GM12878 (cell line): ENCODE data around the gene FBXL7. TPM values are rescaled to one million over a fixed set of nuclear protein-coding genes. Genes with fewer than 3 reads are reported as not detected.

Experiments
- ATAC-seq: fragments of 200-7000 bp; cut with Tn5 transposase; 3 replicates; pipeline ENCODE4 v1.9.1; 2020; ENCODE audit warnings: mild to moderate bottlenecking, moderate library complexity
- BruUV-seq: library from RNA; stranded (reverse); fragments of 400-500 nt; replicated peaks from 2 replicates; lab custom pipeline; 2021; lab: Mats Ljungman, UMichigan
- CTCF ChIA-PET: fragments of 300-600 bp; sonication (Branson Sonifier 250); formaldehyde crosslinking; extraction: SDS; loops from one replicate; lab custom pipeline; 2021; ENCODE audit warnings: inconsistent platforms; lab: Yijun Ruan, JAX
- POLR2A ChIA-PET: fragments of 350-600 bp; formaldehyde crosslinking; extraction: SDS; loops from one replicate; lab custom pipeline; 2021; ENCODE audit warnings: inconsistent platforms; lab: Charles Lee
- RAD21 ChIA-PET: fragments of 300-600 bp; sonication (Branson Sonifier 250); formaldehyde crosslinking; loops from one replicate; lab custom pipeline; 2023; ENCODE audit warnings: antibody characterized with exemption; ENCODE audit not compliant: unreplicated experiment; lab: Charles Lee
- SMC1A ChIA-PET: fragments of 300-600 bp; sonication (Branson Sonifier 250); formaldehyde crosslinking; loops from one replicate; lab custom pipeline; 2023; ENCODE audit not compliant: unreplicated experiment, uncharacterized antibody; lab: Charles Lee
- DNase-seq: peaks from one replicate; pipeline ENCODE4 v3.0.0-alpha.2; 2011; ENCODE audit warnings: low read depth, low spot score
- FAIRE-seq: peaks from 3 replicates; lab custom pipeline; 2011; peaks lifted over from hg19 to GRCh38; lab: Jason Lieb, UNC
- H2AFZ ChIP-seq: 2 replicates; pipeline ENCODE4 v1.6.0; 2011; ENCODE audit warnings: low read depth, low read length, control low read depth; ENCODE audit not compliant: control insufficient read depth
- H3K27ac ChIP-seq: 2 replicates; pipeline ENCODE4 v1.5.1; 2011; ENCODE audit warnings: control low read depth; ENCODE audit not compliant: control insufficient read depth, insufficient read depth
- H3K27me3 ChIP-seq, 2 experiments: replicated peaks in 1 of 2; 2 replicates each; pipeline versions ENCODE4 v1.6.0 to v1.6.1; 2011; ENCODE audit warnings: low read length in 1 of 2; ENCODE audit not compliant: control insufficient read depth in 2 of 2, insufficient read depth in 2 of 2
- H3K36me3 ChIP-seq, 2 experiments: 2 replicates each; pipeline ENCODE4 v1.5.1; 2011; ENCODE audit warnings: low read length in 1 of 2; ENCODE audit not compliant: control insufficient read depth in 2 of 2, insufficient read depth in 2 of 2
- H3K4me1 ChIP-seq: 2 replicates; pipeline ENCODE4 v1.6.1; 2011; ENCODE audit warnings: mild to moderate bottlenecking, low read length, moderate library complexity, mixed read lengths; ENCODE audit not compliant: control insufficient read depth, insufficient read depth
- H3K4me2 ChIP-seq: 2 replicates; pipeline ENCODE4 v1.6.0; 2011; ENCODE audit warnings: control low read depth; ENCODE audit not compliant: control insufficient read depth, insufficient read depth
- H3K4me3 ChIP-seq: fragments of 200-600 bp; sonication (generic); 2 replicates; pipeline ENCODE4 v1.5.1; 2016
- H3K79me2 ChIP-seq: 2 replicates; pipeline ENCODE4 v1.6.0; 2011; ENCODE audit warnings: low read length; ENCODE audit not compliant: control insufficient read depth, insufficient read depth
- H3K9ac ChIP-seq: 2 replicates; pipeline ENCODE4 v1.8.0; 2011; ENCODE audit warnings: low read length, control low read depth, mixed read lengths; ENCODE audit not compliant: control insufficient read depth, insufficient read depth
- H3K9me3 ChIP-seq: replicated peaks from 3 replicates; pipeline ENCODE4 v1.5.1; 2011; ENCODE audit warnings: mild to moderate bottlenecking, low read length; ENCODE audit not compliant: control insufficient read depth, insufficient read depth
- H4K20me1 ChIP-seq: 2 replicates; pipeline ENCODE4 v1.6.0; 2011; ENCODE audit not compliant: control insufficient read depth, insufficient read depth
- BACH1 ChIP-seq: fragments of 450-650 bp; IDR thresholded peaks from 2 replicates; pipeline ENCODE4 v1.6.1; 2017; ENCODE audit warnings: mild to moderate bottlenecking, borderline replicate concordance
- BCL11A ChIP-seq: IDR thresholded peaks from 2 replicates; pipeline ENCODE4 v1.6.1; 2011; ENCODE audit warnings: low read depth, low read length
- E2F8 ChIP-seq: fragments of 450-650 bp; IDR thresholded peaks from 2 replicates; pipeline ENCODE4 v1.6.1; 2018; ENCODE audit warnings: mild to moderate bottlenecking, low read depth, moderate library complexity; ENCODE audit not compliant: partially characterized antibody
- EED ChIP-seq: sonication (generic); IDR thresholded peaks from 2 replicates; pipeline ENCODE4 v1.6.1; 2016; ENCODE audit warnings: antibody characterized with exemption, low read depth
- ETV6 ChIP-seq, 2 experiments: fragments of 450-650 bp in 1 of 2; IDR thresholded peaks in 1 of 2; conservative IDR thresholded peaks in 1 of 2; 2 replicates each; pipeline ENCODE4 v1.6.1; 2014; ENCODE audit warnings: antibody characterized with exemption in 1 of 2, borderline replicate concordance in 1 of 2, low read depth in 1 of 2, mild to moderate bottlenecking in 1 of 2, moderate library complexity in 1 of 2
- EZH2 ChIP-seq: IDR thresholded peaks from 2 replicates; pipeline ENCODE4 v1.6.1; 2012; ENCODE audit warnings: low read depth, mild to moderate bottlenecking, control low read depth, inconsistent platforms, low read length, borderline replicate concordance; ENCODE audit not compliant: control insufficient read depth
- HDGF ChIP-seq: fragments of 450-650 bp; IDR thresholded peaks from 2 replicates; pipeline ENCODE4 v1.6.1; 2016; ENCODE audit warnings: antibody characterized with exemption
- JUND ChIP-seq: IDR thresholded peaks from 2 replicates; pipeline ENCODE4 v1.6.1; 2012; ENCODE audit warnings: low read depth, mild to moderate bottlenecking, low read length, improper control_type of control experiment, moderate library complexity
- MEF2A ChIP-seq: IDR thresholded peaks from 2 replicates; pipeline ENCODE4 v1.6.1; 2011; ENCODE audit warnings: low read depth, mild to moderate bottlenecking, low read length, moderate library complexity; ENCODE audit not compliant: insufficient read depth
- MEF2B ChIP-seq: fragments of 450-650 bp; IDR thresholded peaks from 2 replicates; pipeline ENCODE4 v1.6.1; 2018; ENCODE audit warnings: mild to moderate bottlenecking, moderate library complexity; ENCODE audit not compliant: partially characterized antibody, poor library complexity, severe bottlenecking
- NFIC ChIP-seq: IDR thresholded peaks from 2 replicates; pipeline ENCODE4 v1.6.1; 2012; ENCODE audit warnings: low read depth, mild to moderate bottlenecking, inconsistent platforms, low read length, moderate library complexity
- NR2F1 ChIP-seq: fragments of 450-650 bp; conservative IDR thresholded peaks from 2 replicates; pipeline ENCODE4 v1.6.1; 2017; ENCODE audit warnings: mild to moderate bottlenecking
- POU2F2 ChIP-seq: IDR thresholded peaks from 3 replicates; pipeline ENCODE4 v1.6.1; 2011; ENCODE audit warnings: low read depth, mild to moderate bottlenecking, low read length, borderline replicate concordance
- RUNX3 ChIP-seq: IDR thresholded peaks from 2 replicates; pipeline ENCODE4 v1.6.1; 2012; ENCODE audit warnings: low read length, inconsistent platforms
- SPI1 ChIP-seq: IDR thresholded peaks from 2 replicates; pipeline ENCODE4 v1.6.1; 2011; ENCODE audit warnings: low read depth, mild to moderate bottlenecking, low read length, moderate library complexity, borderline replicate concordance; ENCODE audit not compliant: insufficient read depth
- SUPT20H ChIP-seq: IDR thresholded peaks from 2 replicates; pipeline ENCODE4 v1.6.1; 2011; ENCODE audit warnings: low read depth, mild to moderate bottlenecking, low read length, moderate library complexity, borderline replicate concordance; ENCODE audit not compliant: control insufficient read depth
- TBL1XR1 ChIP-seq: IDR thresholded peaks from 2 replicates; pipeline ENCODE4 v1.6.1; 2012; ENCODE audit warnings: low read depth, low read length, improper control_type of control experiment
- ZNF217 ChIP-seq: fragments of 450-650 bp; IDR thresholded peaks from 2 replicates; pipeline ENCODE4 v1.6.1; 2017; ENCODE audit warnings: antibody characterized with exemption, mild to moderate bottlenecking
- ZNF274 ChIP-seq: IDR thresholded peaks from one replicate; pipeline ENCODE4 v1.8.0; 2011; ENCODE audit not compliant: insufficient read length, insufficient read depth
- ZZZ3 ChIP-seq: IDR thresholded peaks from 2 replicates; pipeline ENCODE4 v1.6.1; 2011; ENCODE audit warnings: low read depth; ENCODE audit not compliant: control insufficient read depth, insufficient read length
- WGBS: methylation state at CpG from one replicate; pipeline ENCODE4 v1.1.6; 2016; ENCODE audit warnings: low lambda C conversion rate; ENCODE audit not compliant: insufficient replicate concordance, insufficient coverage; ENCODE audit errors: missing lambda C conversion rate; 5-methylcytosine and 5-hydroxymethylcytosine counted together
- in situ Hi-C: fragments of 300-500 bp; cut with MboI; formaldehyde crosslinking; loops from 9 replicates; pipeline ENCODE4 v1.14.3; 2018; ENCODE audit warnings: mixed read lengths
- intact Hi-C: fragments of 100-400 bp; cut with micrococcal nuclease; formaldehyde crosslinking; loops from one replicate; pipeline ENCODE4 v1.14.2; 2022; ENCODE audit not compliant: unreplicated experiment
- polyA plus RNA-seq, 11 experiments: library from polyadenylated mRNA; depleted of rRNA in 4 of 11; unstranded in 6 of 11; stranded (reverse) in 5 of 11; fragments of >200 nt; fragmentation: Nextera tagmentation in 4 of 11; fragmentation: Illumina TruSeq in 1 of 11; extraction: Ambion mirVana in 4 of 11; extraction: Trizol in 1 of 11; gene quantifications; 1 replicate in 1 of 11; 2 replicates in 10 of 11; pipeline versions ENCODE4 v1.2.1 to v1.2.3, GENCODE V29; 2011 to 2016; ENCODE audit warnings: inconsistent platforms in 2 of 11, missing spikeins in 2 of 11, low read depth in 1 of 11
- total RNA-seq, 4 experiments: library from RNA; depleted of rRNA in 3 of 4; stranded (reverse); fragments of >200 nt in 3 of 4; fragmentation: Illumina TruSeq in 1 of 4; extraction: Trizol in 1 of 4; gene quantifications; 2 replicates each; pipeline versions ENCODE4 v1.2.1 to v1.2.3, GENCODE V29; 2013 to 2021

FBXL7 gene
- total and polyA plus RNA-seq, 10 of the 15 experiments (the other 5 are each of a cell fraction or from before 2014, with no cell fraction given), result 0.03 to 0.44 (median 0.16) TPM

DNA sequence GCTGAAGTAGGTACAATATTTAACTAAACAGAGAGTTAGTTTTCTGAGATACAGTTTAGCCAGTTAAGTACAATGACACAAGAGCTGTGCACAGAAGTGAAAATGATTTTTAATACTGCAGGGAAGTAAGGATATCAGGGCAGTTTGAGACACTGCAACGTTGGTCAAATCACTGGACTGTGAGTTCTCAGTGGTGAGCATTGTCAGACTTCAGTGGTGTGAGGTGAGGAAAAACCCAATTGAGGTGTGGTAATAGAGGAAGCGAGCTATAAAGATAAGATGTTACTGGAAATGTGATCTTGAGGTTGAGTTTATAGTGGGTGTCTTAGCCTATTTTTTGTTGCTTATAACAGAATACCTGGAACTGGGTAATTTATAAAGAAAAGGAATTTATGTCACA is 12.8 kb upstream of the FBXL7 start:
- no peaks in the 10 kb centered on the region for H4K20me1 ChIP-seq
- no peak overlapping the region for H3K27ac ChIP-seq
- no peaks in the 10 kb centered on the region for H3K4me1 ChIP-seq
- no peaks in the 10 kb centered on the region for H3K79me2 ChIP-seq
- no peaks in the 10 kb centered on the region for H3K9me3 ChIP-seq
- no peak overlapping the region for H3K9ac ChIP-seq
- DNase-seq (no peak), FAIRE-seq (no peak), ATAC-seq (peak; percentile 79)
- H3K27me3 ChIP-seq, result no peaks in the 10 kb centered on the region
- no TSS peak for BruUV-seq
- no peaks in the 10 kb centered on the region for H3K36me3 ChIP-seq
- ChIA-PET RAD21 (no interaction called here), CTCF (no interaction called here), POLR2A (no interaction called here), SMC1A (no interaction called here)
- intact Hi-C loops, result no loop called here
- 2% methylated on average over 2 of the region's 2 CpGs for WGBS
- no peak overlapping the region for H3K4me2 ChIP-seq
- TF ChIP-seq HDGF (no peak), SPI1 (peak; percentile 54; the same call in 1 of the 2 replicates), JUND (no peak), EZH2 (no peak), ZNF274 (no peak), ZNF217 (no peak), MEF2A (no peak), ETV6 (conservative IDR thresholded peaks at IDR 0.05 in 1 of 2, IDR thresholded peaks at IDR 0.05 in 1 of 2; ENCODE audit: borderline replicate concordance in 1 of 2, low read depth in 1 of 2) (0 out of 4 replicates have a peak, but pooled peaks of 1 of the 2 experiments have one; percentile 40), RUNX3 (peak; percentile 91), E2F8 (no peak), NFIC (peak; percentile 65; the same call in 1 of the 2 replicates), SUPT20H (no peak), ZZZ3 (no peak), POU2F2 (no peak), BCL11A (0 out of 2 replicates have a peak, but pooled peaks have one; percentile 28), TBL1XR1 (no peak), MEF2B (no peak), EED (no peak), NR2F1 (no peak), BACH1 (no peak)
- no peak overlapping the region for H2AFZ ChIP-seq
- no peak overlapping the region for H3K4me3 ChIP-seq
- in situ Hi-C loops, result no loop called here
